GM06990 (cell line): ENCODE measurements around the gene NUPR2.
"Not testable (repeated sequence)": the region's sequence is repeated elsewhere in the genome, so short reads cannot be mapped to it uniquely, and the experiment has no call there.

Experiments
- DNase-seq: peaks from one replicate; pipeline ENCODE4 v3.0.0-alpha.2; 2011; ENCODE audit not compliant: insufficient read length; ENCODE audit errors: extremely low read depth
- H3K27me3 ChIP-seq: replicated peaks from 2 replicates; pipeline ENCODE4 v1.6.0; 2011; ENCODE audit warnings: low read length; ENCODE audit not compliant: control insufficient read depth, insufficient read depth
- H3K36me3 ChIP-seq: 2 replicates; pipeline ENCODE4 v1.5.1; 2011; ENCODE audit warnings: low read length; ENCODE audit not compliant: control insufficient read depth, insufficient read depth
- H3K4me3 ChIP-seq: replicated peaks from 2 replicates; pipeline ENCODE4 v1.5.1; 2011; ENCODE audit warnings: low read depth, mild to moderate bottlenecking, control low read depth, low read length
- TF ChIP-seq, protein P1 (sequence below): IDR thresholded peaks from 2 replicates; pipeline ENCODE4 v1.5.1; 2011; ENCODE audit warnings: low read length, control low read depth, mild to moderate bottlenecking, inconsistent platforms; ENCODE audit not compliant: insufficient read depth, poor library complexity, severe bottlenecking

The NUPR2 gene

DNA sequence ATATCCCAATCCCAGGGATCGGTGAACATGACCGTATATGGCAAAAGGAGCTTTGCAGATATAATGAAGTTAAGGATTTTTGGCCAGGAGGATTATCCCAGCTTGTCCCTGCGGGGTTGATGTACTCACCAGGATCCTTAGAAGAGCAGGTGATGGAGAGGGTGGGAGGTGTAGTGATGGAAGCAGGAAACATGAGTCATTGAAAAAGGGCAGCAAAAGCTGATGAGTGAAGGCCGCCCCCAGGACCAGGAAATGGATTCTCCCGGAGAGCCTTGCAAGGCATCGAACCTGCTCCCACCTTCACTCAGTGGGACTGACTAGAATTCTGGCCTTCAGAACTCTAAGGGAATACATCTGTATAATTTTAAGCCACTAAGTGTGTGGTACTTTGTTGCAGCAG lies 5.2 kb upstream of the NUPR2 start:
- DNase-seq = no peak
- Histone ChIP-seq H3K4me3 (no peak overlapping the region), H3K27me3 (no peaks in the 10 kb centered on the region), H3K36me3 (no peaks in the 10 kb centered on the region)
- TF ChIP-seq, protein P1, sequence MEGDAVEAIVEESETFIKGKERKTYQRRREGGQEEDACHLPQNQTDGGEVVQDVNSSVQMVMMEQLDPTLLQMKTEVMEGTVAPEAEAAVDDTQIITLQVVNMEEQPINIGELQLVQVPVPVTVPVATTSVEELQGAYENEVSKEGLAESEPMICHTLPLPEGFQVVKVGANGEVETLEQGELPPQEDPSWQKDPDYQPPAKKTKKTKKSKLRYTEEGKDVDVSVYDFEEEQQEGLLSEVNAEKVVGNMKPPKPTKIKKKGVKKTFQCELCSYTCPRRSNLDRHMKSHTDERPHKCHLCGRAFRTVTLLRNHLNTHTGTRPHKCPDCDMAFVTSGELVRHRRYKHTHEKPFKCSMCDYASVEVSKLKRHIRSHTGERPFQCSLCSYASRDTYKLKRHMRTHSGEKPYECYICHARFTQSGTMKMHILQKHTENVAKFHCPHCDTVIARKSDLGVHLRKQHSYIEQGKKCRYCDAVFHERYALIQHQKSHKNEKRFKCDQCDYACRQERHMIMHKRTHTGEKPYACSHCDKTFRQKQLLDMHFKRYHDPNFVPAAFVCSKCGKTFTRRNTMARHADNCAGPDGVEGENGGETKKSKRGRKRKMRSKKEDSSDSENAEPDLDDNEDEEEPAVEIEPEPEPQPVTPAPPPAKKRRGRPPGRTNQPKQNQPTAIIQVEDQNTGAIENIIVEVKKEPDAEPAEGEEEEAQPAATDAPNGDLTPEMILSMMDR = no peak

DNA sequence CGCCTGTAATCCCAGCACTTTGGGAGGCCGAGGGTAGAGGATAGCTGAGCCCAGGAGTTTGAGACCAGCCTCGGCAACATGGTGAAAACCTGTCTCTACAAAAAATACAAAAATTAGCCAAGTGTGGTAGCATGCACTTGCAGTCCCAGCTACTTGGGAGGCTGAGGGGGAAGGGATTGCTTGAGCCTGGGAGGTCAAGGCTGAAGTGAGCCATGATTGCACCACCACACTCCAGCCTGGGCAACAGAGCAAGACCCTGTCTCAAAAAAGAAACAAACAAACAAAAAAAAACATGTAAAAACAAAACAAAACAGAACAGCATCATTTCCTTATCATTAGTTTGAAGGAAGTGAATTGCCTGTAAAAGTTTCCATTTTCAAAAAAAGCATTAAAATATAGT lies 4.0 kb downstream of the NUPR2 start:
- not testable (repeated sequence) for DNase-seq, H3K4me3 ChIP-seq, H3K27me3 ChIP-seq, H3K36me3 ChIP-seq

DNA sequence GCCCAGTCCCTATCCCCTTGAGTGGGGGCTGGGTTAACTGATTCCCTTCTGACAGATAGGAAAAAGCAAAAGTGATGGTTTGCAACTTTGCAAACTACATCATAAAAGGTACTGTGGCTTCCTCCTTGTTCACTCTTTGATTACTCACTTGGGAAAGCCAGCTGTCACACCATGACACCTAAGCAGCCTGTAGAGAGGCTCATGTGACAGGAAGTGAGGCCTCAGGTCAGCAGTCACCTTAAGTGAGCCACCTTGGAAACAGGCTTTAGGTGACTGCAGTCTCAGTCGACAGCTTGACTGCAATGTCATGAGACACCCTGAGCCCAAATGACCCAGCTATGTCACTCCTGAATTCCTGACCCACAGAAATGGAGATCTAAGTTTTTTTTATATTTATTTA lies 5.6 kb downstream of the NUPR2 start:
- Histone ChIP-seq H3K27me3 (no peaks in the 10 kb centered on the region), H3K4me3 (no peak overlapping the region), H3K36me3 (no peaks in the 10 kb centered on the region)
- TF ChIP-seq, protein P1 = no peak
- DNase-seq = no peak

DNA sequence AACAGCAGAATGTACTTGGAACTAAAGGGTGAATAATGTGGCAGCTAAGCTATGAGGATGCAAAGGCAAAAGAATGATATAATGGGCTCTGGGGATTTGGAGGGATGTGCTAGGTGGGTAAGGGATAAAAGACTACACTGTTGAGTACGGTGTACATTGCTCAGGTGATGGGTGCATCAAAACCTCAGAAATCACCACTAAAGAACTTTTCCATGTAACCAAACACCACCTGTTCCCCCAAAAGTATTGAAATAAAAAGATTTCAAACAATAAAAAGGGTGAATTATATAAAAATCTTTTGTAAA lies 8.3 kb downstream of the NUPR2 start:
- no peak overlapping the region for H3K4me3 ChIP-seq
- TF ChIP-seq, protein P1 = no peak
- DNase-seq = no peak

DNA sequence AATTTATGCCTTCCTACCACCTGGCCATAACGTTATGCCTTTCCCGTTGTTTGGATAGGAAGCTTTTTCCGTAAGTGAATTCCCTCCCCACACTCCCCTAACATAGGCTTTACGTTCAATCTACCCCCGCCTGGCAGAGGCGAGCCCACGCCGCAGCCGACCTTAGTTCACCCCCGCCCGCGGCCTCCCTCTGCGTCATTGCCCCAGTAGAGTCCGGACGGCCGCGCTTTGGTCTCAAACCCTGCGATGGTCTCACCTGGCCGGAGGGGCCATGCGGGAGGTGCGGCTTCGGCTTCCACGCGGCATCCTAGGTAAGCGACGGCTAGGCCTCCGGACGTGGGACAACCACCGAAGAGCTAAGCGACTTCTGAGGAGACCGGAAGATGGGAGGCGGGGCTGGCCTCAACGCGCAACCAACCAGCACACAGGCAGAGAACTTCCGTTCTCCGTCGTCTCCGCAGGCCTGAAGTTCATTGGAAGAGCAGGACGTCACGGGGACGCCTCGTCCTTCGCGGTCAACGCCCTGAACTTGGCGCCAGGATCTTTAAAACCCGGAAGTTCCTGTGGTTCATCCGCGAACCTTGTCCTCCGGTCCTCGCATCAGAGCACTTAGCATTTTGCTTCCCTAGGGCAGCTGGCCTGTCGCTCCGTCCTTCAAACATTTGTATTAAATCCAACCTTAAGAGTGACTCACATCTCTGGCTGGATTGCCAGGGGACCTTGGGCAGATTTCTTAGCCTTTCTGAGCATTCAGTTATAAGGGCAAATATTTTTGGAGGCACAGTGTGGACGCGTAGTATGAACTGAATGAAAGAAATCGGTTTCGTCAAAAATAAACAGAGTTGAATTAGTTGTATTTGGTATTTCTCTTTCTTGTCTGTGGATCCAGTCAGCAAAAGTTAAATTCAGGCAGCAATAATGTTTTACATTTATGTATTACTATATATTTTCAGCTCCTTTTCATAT lies 9.8 kb downstream of the NUPR2 start, which contains the start of gene CHCHD2:
TSS of gene CHCHD2 (minus strand) at position 369 of the 966 bp plus-strand sequence. CDS start at position 306, 63 bp downstream.
- peaks cover 7% of the 10 kb centered on the region for H3K36me3 ChIP-seq
- DNase-seq = peak; percentile 94
- no peaks in the 10 kb centered on the region for H3K27me3 ChIP-seq
- TF ChIP-seq, protein P1 = no peak
- H3K4me3 ChIP-seq = peak within 1 kb of the TSS; percentile 98

More for the DNA sequence above, 8.3 kb downstream of the NUPR2 start:
- H3K27me3 ChIP-seq = no peaks in the 10 kb centered on the region
- H3K36me3 ChIP-seq = peaks cover 5% of the 10 kb centered on the region

DNA sequence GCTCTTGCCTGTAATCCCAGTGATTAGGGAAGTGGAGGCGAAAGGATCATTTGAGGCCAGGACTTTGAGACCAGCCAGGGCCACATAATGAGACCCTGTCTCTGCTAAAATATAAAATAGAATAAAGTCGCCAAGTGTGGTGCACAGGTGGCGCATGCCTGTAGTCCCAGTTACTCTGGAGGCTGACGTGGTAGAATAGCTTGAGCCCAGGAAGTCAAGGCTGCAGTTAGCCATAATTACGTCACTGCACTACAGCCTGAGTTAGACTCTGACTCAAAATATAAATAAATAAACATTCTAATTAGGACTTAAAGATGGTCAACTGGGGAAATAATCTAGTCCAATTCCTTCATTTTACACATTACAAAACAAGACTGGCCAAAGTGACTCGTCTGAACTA lies 10.7 kb downstream of the NUPR2 start:
- H3K4me3 ChIP-seq = peak overlapping the region; percentile 98
- H3K36me3 ChIP-seq = peaks cover 12% of the 10 kb centered on the region
- no peaks in the 10 kb centered on the region for H3K27me3 ChIP-seq
- TF ChIP-seq, protein P1 = no peak
- no peak for DNase-seq

DNA sequence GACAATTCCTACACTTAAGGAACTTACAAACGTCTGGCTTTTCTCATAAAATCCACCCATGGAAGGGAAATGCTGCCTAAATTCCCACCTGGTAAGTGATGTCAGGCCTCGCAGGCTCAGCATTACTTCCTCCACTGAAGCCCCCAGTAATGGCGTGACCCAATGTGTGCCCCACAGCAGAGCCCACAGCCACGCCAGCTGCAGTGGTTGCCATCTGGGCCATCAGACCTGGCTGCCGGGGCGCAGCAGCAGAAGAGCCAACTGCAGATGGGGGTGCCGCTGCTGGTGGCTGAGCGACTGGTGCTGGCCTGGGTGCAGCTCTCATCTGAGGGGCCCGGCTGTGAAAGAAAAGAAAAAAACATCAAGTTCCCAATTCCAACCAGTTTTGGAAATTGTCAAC lies 12.1 kb downstream of the NUPR2 start:
- H3K27me3 ChIP-seq, H3K4me3 ChIP-seq, DNase-seq: not testable (repeated sequence)
- H3K36me3 ChIP-seq = peaks cover 17% of the 10 kb centered on the region
